GM21576 (cell line): Measurements from ENCODE around the gene SLF2.

ENCODE experiments used
- ATAC-seq: cut with Tn5 transposase; IDR thresholded peaks from one replicate; pipeline ENCODE4 v1.9.1; 2021; ENCODE audit warnings: mild to moderate bottlenecking, moderate library complexity; ENCODE audit not compliant: unreplicated experiment

The SLF2 gene, protein sequence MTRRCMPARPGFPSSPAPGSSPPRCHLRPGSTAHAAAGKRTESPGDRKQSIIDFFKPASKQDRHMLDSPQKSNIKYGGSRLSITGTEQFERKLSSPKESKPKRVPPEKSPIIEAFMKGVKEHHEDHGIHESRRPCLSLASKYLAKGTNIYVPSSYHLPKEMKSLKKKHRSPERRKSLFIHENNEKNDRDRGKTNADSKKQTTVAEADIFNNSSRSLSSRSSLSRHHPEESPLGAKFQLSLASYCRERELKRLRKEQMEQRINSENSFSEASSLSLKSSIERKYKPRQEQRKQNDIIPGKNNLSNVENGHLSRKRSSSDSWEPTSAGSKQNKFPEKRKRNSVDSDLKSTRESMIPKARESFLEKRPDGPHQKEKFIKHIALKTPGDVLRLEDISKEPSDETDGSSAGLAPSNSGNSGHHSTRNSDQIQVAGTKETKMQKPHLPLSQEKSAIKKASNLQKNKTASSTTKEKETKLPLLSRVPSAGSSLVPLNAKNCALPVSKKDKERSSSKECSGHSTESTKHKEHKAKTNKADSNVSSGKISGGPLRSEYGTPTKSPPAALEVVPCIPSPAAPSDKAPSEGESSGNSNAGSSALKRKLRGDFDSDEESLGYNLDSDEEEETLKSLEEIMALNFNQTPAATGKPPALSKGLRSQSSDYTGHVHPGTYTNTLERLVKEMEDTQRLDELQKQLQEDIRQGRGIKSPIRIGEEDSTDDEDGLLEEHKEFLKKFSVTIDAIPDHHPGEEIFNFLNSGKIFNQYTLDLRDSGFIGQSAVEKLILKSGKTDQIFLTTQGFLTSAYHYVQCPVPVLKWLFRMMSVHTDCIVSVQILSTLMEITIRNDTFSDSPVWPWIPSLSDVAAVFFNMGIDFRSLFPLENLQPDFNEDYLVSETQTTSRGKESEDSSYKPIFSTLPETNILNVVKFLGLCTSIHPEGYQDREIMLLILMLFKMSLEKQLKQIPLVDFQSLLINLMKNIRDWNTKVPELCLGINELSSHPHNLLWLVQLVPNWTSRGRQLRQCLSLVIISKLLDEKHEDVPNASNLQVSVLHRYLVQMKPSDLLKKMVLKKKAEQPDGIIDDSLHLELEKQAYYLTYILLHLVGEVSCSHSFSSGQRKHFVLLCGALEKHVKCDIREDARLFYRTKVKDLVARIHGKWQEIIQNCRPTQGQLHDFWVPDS

DNA sequence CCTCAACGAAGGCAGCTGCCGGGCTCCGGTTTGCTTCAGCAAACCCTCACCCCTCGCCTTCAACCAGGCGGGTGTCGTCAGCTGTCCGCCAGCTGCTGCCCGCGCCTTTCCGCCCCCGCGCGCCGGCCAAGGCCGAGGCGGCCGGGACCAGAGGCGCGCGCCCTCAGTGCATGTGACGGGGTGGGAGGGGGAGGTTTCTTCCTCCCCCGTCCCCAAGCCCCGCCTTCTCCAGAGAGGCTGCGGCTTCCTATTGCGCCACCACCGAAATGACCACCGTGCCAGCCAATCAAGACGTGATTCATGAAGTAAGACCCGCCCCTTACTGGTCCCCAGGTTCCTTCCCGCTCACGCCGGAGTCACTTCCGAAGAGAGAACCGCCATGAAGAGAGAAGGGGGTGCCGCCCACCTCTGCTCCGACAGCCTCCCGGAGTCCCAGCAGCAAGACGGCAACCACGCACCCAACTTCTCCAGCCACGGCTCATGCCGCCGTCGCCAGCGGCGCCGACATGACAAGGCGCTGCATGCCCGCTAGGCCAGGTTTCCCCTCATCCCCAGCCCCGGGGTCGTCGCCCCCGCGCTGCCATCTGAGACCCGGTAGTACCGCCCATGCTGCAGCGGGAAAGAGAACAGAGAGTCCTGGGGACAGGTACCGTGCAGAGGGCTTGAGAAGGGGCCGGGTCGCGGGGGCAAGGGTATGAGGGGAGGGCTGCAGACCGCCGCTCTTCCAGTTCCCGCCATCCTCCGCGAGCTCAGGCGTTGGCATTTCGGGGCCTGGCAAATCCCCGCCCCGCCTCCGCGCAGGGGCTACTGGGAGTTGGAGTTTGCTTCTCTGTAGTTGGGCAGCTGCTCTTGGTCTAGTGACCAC is at the start of gene SLF2:
Gene SLF2 (plus strand): TSS at position 359 of the 865 bp plus-strand sequence. CDS start 148 bp downstream, at position 507.
- peak; percentile 92 for ATAC-seq

DNA sequence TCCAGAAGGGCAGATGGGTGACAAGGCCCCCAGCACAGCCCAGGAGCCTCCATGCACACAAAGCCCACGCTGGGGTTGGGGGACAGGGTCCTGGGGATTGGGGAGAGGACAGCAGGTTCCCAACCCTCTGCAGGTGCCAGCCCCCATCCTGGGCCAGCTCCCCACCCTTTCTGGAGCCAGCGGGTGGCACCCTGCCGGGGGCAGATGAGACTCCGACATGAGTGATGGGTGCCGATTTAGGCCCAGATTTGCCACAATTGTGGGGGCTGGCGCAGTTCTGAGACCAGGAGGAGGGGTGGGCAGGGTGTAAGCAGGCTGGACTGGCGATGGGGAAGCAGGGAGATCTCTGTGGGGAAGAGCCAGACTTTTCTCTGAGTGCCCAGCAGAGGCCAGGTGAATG is 49.3 kb upstream of the SLF2 start:
- no peak for ATAC-seq

DNA sequence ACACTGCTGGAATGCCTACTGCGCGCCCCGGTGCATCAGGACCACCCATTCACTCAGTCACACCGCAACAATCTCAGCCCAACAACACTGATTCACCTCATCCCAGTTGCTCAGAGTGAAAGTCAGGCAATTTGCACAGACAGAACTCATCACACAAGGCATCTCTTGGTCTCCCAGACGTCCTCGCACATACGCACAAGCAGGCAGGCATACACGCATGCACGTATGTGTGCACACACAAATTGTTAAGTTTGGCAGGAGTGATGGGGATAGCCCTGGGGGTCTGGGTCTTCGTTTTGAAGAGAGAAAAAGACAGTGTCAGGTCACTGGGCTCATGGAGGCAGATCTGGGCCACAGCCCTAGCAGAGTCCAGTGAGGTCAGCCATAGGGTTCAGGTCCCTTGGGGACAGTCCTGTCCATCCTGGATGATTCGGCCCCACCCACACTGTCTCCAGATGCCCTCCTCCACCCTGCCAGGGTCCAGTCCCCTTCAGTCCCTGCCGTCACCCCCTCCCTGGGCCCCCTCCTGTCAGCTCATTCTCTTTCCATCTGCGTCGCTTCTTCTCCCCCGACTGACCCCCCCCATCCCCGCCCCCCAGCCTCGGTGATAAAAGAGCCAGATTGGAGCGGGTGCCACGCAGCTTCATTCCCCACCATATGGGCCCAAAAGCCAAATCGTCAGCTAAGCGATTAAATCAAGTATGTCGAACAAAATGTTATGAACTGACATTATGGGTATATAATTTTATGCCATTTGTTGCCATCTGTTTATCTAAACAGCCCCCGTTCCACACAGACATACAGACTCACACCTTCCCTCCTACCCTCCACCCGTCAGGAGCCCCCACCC is 48.5 kb upstream of the SLF2 start:
- ATAC-seq = no peak

- ATAC-seq = no peak
These were observed 47.8 kb upstream of the SLF2 start for GRCh38 chr10:100864978-100865377.

GRCh38 chr10:100866010-100866409 is 46.8 kb upstream of the SLF2 start:
- no peak for ATAC-seq

DNA sequence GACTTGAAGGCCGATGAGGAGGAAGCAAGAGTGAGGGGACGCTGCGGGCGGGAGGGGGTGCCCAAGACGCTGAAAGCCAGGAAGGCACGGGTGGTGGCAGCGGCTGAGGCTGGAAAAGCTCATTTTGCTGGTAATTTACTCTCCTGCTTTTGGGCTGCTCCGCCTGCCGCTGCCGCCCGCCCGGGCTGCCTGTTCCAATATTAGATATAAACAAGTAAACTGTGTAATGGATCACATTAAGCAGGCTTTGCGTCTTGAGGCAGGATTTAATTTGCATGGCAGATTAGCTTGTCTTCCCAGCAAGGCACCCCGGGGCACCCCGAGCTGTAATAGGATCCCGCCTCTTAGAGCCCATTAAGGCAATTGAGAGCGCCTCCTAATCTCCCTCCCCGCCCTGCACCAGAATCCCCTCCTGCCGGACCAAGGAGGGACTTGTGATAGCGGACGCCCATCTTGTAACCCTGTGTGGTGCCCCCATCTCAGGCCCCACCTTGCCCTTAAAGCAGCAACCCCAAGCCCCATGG is 46.1 kb upstream of the SLF2 start:
- ATAC-seq = no peak

DNA sequence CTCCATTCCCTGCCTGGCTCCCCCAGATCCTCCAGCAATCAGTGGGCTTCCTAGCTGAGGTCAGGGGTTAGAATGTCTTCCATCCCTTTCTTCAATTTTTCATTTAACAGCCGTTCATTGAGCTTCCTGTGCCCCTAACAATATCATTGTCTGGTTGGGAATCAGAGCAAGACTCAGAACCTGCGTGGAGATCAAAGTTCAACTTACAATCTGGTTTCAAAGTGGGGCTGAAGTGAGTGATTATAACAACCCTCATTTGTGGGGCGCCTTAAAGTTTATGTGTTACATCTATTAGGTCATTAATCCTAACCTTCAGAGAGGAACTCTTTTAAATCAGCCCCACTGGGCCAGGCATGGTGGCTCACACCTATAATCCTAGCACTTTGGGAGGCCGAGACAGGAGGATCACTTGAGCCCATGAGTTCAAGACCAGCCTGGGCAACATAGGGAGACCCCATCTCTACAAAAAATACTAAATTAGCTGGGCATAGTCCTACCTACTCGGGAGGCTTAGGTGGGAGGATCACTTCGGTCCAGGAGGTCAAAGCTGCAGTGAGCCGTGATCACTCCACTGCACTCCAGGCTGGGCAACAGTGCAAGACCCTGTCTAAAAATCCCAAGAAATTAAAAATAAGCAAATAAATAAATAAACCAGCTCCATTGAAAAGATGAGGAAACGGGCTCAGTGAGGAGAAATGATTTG is 45.4 kb upstream of the SLF2 start:
- ATAC-seq = no peak

DNA sequence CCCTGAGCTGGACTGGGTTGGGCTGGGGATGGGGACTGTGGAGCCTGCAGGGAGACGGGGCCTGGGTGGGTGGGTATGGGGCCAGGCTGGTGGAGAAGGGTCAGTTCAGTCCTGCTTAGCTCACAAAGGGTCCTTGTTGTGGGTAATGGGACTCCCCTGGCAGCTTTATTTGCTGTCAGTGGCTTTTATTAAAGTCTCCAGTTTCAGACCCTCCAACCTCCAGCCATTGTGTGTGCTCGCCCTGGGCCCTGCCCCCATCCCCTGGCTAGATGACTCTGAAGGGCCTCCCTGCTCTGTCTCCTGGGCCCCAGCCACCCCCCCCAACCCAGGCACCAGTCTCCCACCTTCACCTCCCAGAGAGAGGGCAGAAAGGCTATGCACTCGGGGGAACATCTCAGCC is 44.4 kb upstream of the SLF2 start:
- ATAC-seq = no peak

DNA sequence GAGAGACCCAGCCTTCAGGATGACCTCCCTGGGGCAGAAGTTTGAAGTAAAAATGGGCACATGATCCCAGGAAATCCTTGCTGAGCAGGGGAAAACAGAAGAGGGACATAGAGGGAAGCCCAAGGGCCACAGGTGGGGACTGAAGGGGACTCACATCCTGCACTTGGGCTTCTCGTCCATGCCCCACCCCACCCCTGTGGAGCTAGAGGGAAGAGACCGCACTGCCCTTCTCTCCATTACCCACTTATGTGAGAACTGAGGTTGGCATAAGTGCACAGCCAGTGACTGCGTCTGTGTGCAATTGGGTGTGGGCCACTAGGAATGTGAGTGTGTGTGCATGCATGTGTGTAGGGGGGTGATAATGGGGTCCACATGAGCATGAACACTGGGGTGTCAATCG is 43.4 kb upstream of the SLF2 start:
- no peak for ATAC-seq

GRCh38 chr10:100872034-100872791 is 40.5 kb upstream of the SLF2 start:
- no peak for ATAC-seq

GRCh38 chr10:100873146-100873826 is 39.5 kb upstream of the SLF2 start:
- ATAC-seq = no peak

DNA sequence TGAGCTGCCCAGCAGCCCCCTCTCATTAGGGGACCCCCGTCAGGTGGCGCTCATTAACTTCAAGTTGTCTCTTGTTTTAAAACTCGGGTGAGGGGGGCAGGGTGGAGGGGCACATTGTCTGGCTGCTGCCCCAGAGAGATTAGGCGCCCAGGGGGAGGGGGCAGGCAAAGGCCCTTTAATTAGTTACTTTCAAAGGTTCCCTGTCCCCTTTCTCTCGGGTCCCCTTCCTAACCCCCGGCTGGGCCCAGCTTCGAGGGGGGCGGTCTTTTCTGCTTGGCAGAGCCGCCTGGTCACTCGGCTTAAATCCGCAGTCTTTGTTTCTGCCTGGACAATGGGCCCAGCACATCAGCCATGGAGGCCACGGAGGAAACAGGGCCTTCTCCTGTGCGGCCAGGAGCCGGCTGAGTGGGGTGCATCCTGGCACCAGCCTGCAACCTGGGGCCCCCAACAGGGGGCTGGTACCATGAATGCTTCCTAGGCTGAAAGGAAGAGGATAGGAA is 38.9 kb upstream of the SLF2 start:
- no peak for ATAC-seq

DNA sequence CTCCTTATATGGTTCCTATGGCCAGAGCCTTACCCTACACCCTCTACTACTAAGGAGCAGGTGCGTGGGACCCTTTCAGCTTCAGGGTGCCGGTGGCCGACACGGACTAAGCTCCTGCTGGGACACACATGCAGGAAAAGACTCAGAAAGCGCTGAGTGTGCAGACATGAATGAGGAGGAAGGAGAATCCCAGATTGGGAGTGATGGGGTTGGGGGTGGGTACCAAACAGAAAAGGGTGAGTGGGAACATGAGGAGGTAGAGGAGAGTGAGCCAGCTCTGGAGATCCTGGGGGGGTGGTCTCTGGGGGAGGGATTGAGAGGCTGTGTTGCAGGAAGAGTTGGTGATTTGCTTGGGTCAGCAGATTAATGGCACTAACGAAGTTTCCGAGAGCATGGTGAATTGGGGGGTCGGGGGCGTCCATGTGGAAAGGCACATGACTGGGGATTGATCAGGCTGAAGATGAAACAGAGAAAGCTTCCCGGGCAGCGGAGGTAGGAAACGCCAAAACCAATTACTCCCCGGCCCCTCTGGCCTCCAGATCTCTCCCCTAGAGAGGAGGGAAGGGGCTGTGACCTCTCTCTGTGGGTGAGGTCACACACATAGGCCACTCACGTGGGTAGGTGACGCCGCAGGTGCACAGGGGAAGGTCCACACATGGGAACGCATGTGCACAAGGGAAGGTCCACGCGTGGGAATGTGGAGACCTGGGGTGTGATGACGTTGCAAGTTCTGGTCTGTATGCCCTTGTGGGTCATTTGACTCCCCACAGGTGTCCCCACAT is 37.9 kb upstream of the SLF2 start:
- ATAC-seq = no peak

GRCh38 chr10:100875484-100876166 is 37.1 kb upstream of the SLF2 start:
- no peak for ATAC-seq

DNA sequence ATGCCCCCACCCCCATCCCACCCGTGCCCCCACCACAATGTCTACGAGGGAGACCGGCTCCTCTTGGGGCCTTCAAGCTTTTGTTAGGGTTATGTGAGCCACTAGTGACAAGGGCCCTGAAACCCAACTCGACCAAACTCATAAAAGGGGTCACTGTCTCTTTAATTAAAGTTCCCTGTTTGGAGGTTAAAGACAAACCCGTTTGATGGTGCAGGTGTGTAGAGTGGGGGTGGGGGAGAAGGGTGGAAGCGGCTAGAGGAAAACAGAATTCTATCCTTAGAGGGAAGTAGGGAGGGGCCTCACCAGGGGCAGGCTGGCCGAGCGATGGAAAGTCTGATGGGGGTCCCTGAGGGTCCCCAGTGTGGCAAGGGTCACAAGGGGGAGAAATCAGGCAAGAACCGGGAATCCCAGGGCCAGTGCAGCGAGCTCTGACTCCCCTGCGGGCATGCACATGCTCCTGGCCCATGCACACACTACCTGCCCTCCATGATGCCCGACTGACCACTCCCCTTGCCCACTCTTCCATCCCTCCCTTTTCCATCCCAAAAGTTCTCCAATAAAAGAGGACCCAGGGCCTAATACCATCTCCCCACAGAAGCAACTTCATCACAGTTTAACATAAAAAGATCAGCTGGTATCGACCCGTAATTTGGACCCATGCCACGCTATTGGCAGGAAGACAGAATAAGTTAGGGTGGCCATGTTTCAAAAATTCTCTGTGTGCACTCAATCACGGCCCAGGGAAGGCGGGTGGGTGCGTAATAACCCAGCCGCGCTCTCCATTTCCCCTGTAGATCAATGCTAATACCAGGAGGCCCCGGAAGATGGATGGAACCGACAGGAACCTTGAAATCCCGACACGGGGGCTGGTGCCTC is 35.9 kb upstream of the SLF2 start:
- ATAC-seq = no peak
